Thoracic aorta (tissue), 2 donors: ENCODE measurements around the gene KCNE1. TPM values are rescaled to one million over a fixed set of nuclear protein-coding genes. Genes with fewer than 3 reads are reported as not detected.

ENCODE experiments used
- ATAC-seq: fragments of 150-250 bp; one replicate; pipeline ENCODE4 v1.8.0; 2017; ENCODE audit warnings: low read depth; ENCODE audit not compliant: insufficient number of reproducible peaks, low FRiP score
- DNase-seq: peaks from one replicate; pipeline ENCODE4 v3.0.0-alpha.2; 2020; ENCODE audit warnings: low spot score
- H3K27ac ChIP-seq, 2 donors: fragments of 200-600 bp; sonication (generic); 1 replicate in 1 of 2; 2 replicates in 1 of 2; pipeline ENCODE4 v1.5.1; 2016; ENCODE audit warnings: mild to moderate bottlenecking in 2 of 2, moderate library complexity in 2 of 2
- H3K27me3 ChIP-seq: fragments of 200-600 bp; sonication (generic); replicated peaks from 2 replicates; pipeline ENCODE4 v1.6.0; 2016; ENCODE audit warnings: mild to moderate bottlenecking; ENCODE audit not compliant: insufficient read depth
- H3K36me3 ChIP-seq: fragments of 200-600 bp; sonication (generic); one replicate; pipeline ENCODE4 v1.5.1; 2016
- H3K4me1 ChIP-seq, 2 donors: fragments of 200-600 bp; sonication (generic); 1 replicate in 1 of 2; 2 replicates in 1 of 2; pipeline versions ENCODE4 v1.5.1 to v1.6.0; 2016; ENCODE audit warnings: low read depth in 2 of 2, mild to moderate bottlenecking in 1 of 2; ENCODE audit not compliant: control insufficient read depth in 1 of 2
- H3K4me3 ChIP-seq: fragments of 200-600 bp; sonication (generic); 2 replicates; pipeline ENCODE4 v1.5.1; 2016; ENCODE audit warnings: mild to moderate bottlenecking
- H3K9me3 ChIP-seq: fragments of 200-600 bp; sonication (generic); 2 replicates; pipeline ENCODE4 v1.5.1; 2016
- total RNA-seq, 2 donors: library from RNA; depleted of rRNA; stranded (reverse); fragments of >200 nt; gene quantifications; one replicate each; pipeline versions ENCODE4 v1.1.0 to v1.2.3, GENCODE V29; 2016
- TF ChIP-seq, protein P1 (sequence below): fragments of 200-600 bp; sonication (generic); IDR thresholded peaks from one replicate; pipeline ENCODE4 v1.5.1; 2019; ENCODE audit warnings: antibody characterized with exemption

The KCNE1 gene
- total RNA-seq, 2 donors from 2014 or later, result 10.8 TPM

DNA sequence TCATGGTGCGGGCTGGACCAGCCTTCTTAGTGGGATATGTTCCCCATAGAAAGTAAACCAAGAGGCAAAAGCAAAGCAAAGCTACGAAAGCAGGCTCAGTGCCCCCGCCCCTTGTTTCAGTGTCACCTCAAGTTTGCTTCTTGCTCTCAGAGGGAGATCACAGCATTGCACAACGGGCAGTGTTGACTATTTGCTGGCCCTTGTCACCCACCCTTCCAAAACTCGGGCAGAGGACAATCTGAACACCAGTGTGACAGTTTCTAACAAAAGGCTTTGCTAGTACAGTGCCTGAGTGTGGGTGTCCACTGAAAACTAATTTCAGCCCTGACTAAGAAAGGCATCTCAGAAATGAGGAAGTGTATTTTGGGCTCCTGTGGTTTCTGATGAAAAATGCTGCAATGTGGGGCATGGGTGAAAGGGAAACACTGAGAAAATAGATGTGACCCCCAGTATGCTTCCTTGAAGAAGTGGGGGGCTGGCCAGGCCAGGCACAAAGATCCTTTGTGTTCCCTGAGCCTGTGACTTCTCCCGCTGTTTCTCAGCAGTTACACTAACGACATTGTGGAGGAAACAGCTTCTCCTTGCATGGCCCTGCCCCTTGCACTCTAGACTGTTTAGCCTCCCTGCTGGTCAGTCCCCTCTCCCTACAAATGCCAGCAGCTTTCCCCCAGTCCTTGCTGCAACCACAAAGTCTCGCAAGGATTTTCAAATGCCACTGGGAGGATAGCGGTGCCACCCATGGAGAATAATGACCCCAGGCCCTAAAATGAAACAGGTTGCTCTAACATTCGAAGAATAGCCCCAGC is 33.3 kb upstream of the KCNE1 start:
- TF ChIP-seq, protein P1, sequence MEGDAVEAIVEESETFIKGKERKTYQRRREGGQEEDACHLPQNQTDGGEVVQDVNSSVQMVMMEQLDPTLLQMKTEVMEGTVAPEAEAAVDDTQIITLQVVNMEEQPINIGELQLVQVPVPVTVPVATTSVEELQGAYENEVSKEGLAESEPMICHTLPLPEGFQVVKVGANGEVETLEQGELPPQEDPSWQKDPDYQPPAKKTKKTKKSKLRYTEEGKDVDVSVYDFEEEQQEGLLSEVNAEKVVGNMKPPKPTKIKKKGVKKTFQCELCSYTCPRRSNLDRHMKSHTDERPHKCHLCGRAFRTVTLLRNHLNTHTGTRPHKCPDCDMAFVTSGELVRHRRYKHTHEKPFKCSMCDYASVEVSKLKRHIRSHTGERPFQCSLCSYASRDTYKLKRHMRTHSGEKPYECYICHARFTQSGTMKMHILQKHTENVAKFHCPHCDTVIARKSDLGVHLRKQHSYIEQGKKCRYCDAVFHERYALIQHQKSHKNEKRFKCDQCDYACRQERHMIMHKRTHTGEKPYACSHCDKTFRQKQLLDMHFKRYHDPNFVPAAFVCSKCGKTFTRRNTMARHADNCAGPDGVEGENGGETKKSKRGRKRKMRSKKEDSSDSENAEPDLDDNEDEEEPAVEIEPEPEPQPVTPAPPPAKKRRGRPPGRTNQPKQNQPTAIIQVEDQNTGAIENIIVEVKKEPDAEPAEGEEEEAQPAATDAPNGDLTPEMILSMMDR, result no peak
- H3K27ac ChIP-seq, result peak overlapping the region; percentile 62 to 77
- H3K4me3 ChIP-seq, result peak overlapping the region; percentile 30
- peaks cover 8 to 20% of the 10 kb centered on the region in 2 donors for H3K4me1 ChIP-seq
- no peaks in the 10 kb centered on the region for H3K36me3 ChIP-seq
- no peak for DNase-seq
- no peaks in the 10 kb centered on the region for H3K27me3 ChIP-seq
- H3K9me3 ChIP-seq, result no peaks in the 10 kb centered on the region
- peak; percentile 71 for ATAC-seq

DNA sequence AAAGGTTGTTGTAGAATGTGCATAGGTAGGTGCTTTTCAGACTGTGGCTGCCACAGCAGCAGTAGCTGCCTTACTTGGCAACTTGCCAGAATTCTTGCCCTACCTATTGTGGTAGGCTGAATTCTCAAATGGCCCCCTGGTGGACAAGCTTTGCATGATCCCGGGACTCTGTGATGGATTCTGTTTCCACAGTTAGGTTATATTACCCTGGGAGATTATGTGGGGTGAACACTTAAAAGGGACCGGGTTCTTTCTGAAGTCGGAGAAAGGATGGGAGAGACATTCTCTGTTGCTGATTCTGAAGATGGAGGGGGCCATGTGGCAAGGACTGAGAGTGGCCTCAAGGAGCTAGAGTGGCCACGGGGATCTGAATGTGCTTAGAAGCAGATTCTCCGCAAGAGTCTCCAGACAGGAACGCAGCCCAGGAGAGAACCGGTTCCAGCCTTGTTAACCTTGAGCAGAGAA is 32.1 kb upstream of the KCNE1 start:
- DNase-seq (no peak), ATAC-seq (no peak)
- no peaks in the 10 kb centered on the region for H3K36me3 ChIP-seq
- H3K4me1 ChIP-seq, result peaks cover 8 to 20% of the 10 kb centered on the region in 2 donors
- TF ChIP-seq, protein P1, result peak; percentile 63
- no peak overlapping the region for H3K4me3 ChIP-seq
- no peaks in the 10 kb centered on the region for H3K27me3 ChIP-seq
- H3K27ac ChIP-seq, result peak overlapping the region in 1 of 2 donors; percentile 77
- no peaks in the 10 kb centered on the region for H3K9me3 ChIP-seq

DNA sequence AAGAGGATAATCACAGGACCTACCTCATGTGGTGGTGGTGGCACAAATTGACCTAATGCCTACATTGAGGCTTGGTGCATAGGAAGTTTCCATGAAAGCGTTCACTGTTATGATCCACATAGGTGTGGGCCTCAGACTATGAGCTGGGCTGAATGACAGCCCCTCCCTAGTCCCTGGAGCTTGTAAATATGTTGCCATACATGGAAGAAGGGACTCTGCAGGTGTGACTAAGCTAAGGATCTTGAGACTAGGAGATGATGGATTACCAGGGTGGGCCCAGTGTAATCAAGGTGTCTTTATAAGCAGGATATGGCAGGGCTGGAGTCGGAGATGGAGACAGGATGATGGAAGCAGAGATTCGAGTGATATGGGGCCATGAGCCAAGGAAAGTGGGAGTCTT is 31.0 kb upstream of the KCNE1 start:
- no peak for ATAC-seq

DNA sequence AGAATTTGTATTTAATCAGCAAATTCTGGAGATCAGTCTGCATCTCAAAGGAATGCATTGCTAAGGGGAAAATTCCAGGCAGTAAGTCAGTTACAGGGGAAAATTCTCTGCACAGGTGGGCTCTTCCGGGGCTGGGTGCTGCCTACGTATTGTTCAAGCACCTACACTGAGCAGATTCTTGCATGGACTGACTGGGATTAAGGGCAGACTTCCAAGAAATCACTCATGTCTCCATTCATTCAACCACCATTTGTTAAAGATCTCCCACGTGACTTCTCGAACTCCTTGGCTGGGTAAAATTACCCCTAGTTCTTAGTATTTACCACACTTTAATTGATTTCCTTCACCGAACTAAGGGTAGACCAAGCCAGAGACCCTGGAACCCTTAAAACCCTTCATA is 28.2 kb upstream of the KCNE1 start:
- H3K9me3 ChIP-seq, result no peaks in the 10 kb centered on the region
- TF ChIP-seq, protein P1, result no peak
- no peaks in the 10 kb centered on the region for H3K36me3 ChIP-seq
- H3K27ac ChIP-seq, result no peak overlapping the region
- no peaks in the 10 kb centered on the region for H3K27me3 ChIP-seq
- H3K4me3 ChIP-seq, result no peak overlapping the region
- ATAC-seq (no peak), DNase-seq (no peak)
- peaks cover 6 to 14% of the 10 kb centered on the region in 2 donors for H3K4me1 ChIP-seq

More for the DNA sequence above, 31.0 kb upstream of the KCNE1 start:
- DNase-seq, result no peak
- H3K36me3 ChIP-seq, result no peaks in the 10 kb centered on the region
- H3K27me3 ChIP-seq, result no peaks in the 10 kb centered on the region
- H3K4me1 ChIP-seq, result peaks cover 8 to 20% of the 10 kb centered on the region in 2 donors
- H3K9me3 ChIP-seq, result no peaks in the 10 kb centered on the region
- H3K27ac ChIP-seq, result no peak overlapping the region
- TF ChIP-seq, protein P1, result no peak
- H3K4me3 ChIP-seq, result no peak overlapping the region

DNA sequence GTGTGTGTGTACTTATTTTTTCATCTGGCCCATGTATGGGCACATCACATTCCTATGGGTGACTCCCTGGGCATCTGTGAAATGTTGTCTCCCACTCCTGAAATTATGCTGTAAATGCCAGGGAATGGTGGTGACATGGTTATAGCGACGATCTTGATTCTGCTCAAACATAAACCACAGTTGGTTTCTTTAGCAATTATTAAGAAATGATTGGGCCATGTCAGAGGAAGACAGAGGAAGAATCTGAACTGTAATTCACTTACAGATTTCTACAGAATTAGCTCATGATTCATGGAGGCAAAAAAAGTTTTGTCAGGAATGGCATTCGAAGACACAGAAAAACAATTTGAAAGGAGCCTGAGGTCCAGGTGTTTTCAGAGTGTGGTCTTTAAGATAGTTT is 25.8 kb upstream of the KCNE1 start:
- Histone ChIP-seq H3K27me3 (no peaks in the 10 kb centered on the region), H3K9me3 (no peaks in the 10 kb centered on the region), H3K36me3 (no peaks in the 10 kb centered on the region), H3K27ac (no peak overlapping the region), H3K4me1 (peaks cover 9% of the 10 kb centered on the region in 2 donors), H3K4me3 (no peak overlapping the region)
- ATAC-seq (no peak), DNase-seq (no peak)
- TF ChIP-seq, protein P1, result no peak
